ENCODE results near the gene MAD1L1. TPM values are rescaled to one million over a fixed set of nuclear protein-coding genes. Genes with fewer than 3 reads are reported as not detected.
A peak's percentile ranks its signal among the peaks of the same experiment; 100 is the strongest.
"Not testable (repeated sequence)": the region's sequence is repeated elsewhere in the genome, so short reads cannot be mapped to it uniquely, and the experiment has no call there.

Gene MAD1L1
- total RNA-seq, 1 donor from 2014 or later = 57.4 TPM

DNA sequence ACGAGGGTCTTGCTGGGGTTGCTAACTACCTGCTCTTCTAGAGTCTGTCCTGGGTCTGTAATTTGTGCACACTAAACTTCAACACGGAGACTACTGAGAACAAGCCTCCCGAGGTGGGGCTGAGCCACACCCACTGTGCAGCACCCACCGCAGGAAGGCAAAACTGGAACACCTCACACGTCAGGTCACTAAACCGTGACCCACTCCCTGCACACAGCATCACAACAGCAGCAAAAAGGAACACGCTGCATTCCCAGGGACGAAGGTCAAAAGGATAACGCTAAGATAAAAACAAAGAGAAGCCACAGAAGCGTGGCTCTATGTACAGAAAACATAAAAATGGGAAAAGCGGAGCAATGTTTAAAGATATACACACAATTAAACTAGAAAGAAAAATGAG lies 170.1 kb downstream of the MAD1L1 start:
- TF ChIP-seq, protein P1, sequence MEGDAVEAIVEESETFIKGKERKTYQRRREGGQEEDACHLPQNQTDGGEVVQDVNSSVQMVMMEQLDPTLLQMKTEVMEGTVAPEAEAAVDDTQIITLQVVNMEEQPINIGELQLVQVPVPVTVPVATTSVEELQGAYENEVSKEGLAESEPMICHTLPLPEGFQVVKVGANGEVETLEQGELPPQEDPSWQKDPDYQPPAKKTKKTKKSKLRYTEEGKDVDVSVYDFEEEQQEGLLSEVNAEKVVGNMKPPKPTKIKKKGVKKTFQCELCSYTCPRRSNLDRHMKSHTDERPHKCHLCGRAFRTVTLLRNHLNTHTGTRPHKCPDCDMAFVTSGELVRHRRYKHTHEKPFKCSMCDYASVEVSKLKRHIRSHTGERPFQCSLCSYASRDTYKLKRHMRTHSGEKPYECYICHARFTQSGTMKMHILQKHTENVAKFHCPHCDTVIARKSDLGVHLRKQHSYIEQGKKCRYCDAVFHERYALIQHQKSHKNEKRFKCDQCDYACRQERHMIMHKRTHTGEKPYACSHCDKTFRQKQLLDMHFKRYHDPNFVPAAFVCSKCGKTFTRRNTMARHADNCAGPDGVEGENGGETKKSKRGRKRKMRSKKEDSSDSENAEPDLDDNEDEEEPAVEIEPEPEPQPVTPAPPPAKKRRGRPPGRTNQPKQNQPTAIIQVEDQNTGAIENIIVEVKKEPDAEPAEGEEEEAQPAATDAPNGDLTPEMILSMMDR (IDR thresholded peaks at IDR 0.05; ENCODE audit: insufficient read depth, low read length, severe bottlenecking) = no peak
- H3K36me3 ChIP-seq (ENCODE audit: control insufficient read depth, insufficient read depth, low read length) = peaks cover 4% of the 10 kb centered on the region
- no peak for FAIRE-seq

DNA sequence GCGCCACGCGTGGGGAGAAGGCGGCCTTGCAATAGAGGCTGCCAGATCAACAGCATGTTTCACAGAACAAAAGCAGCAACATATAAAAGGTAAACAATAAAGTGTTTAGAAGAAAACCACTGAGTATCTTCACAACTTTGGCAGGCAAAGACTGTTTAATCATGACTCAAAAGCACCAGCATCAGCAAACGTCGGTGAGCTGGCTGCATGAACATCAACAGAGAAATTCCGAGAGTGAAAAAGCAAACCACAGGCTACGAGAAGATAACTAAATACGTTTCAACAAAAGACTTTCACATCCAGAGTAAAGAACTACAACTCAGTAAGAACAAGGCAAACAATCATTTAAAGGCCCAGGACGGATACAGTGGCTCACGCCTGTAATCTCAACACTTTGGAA lies 172.0 kb downstream of the MAD1L1 start:
- TF ChIP-seq, protein P1 (IDR thresholded peaks at IDR 0.05; ENCODE audit: insufficient read depth, low read length, severe bottlenecking) = no peak
- Histone ChIP-seq H3K36me3 (ENCODE audit: control insufficient read depth, insufficient read depth, low read length) (peaks cover 1% of the 10 kb centered on the region), H3K4me3 (ENCODE audit: low read depth, low read length) (no peak overlapping the region), H3K27me3 (ENCODE audit: control insufficient read depth, insufficient read depth, low read length) (no peaks in the 10 kb centered on the region)
- no peak for DNase-seq (ENCODE audit: low read depth)
- no peak for FAIRE-seq

More for the DNA sequence above, 170.1 kb downstream of the MAD1L1 start:
- no peaks in the 10 kb centered on the region for H3K27me3 ChIP-seq (ENCODE audit: control insufficient read depth, insufficient read depth, low read length)
- no peak overlapping the region for H3K4me3 ChIP-seq (ENCODE audit: low read depth, low read length)
- no peak for DNase-seq (ENCODE audit: low read depth)

DNA sequence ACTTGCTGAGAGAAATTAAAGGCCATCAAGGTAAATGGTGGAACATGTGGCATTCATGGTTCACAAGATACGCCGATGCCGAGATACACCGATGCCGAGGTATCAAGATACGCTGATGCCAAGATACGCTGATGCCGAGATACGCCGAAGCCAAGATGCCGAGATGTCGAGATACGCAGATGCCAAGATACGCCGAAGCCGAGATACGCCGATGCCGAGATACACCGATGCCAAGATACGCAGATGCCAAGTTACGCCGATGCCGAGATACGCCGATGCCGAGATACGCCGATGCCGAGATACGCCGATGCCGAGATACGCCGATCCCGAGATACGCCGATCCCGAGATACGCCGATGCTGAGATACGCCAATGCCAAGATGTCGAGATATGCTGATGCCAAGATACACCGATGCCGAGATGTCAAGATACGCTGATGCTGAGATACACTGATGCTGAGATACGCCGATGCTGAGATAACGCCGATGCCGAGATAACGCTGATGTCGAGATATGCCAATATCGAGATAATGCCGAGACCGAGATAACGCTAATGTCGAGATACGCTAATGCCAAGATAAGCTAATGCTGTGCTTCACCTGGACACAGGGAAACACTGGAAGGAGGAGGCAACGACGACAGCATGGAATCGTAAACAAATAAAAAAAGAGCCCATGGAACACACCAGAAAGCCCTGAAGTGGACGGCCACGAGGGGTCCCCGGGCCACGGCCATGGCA lies 172.6 kb downstream of the MAD1L1 start:
- no peaks in the 10 kb centered on the region for H3K27me3 ChIP-seq (ENCODE audit: control insufficient read depth, insufficient read depth, low read length)
- TF ChIP-seq, protein P1 (IDR thresholded peaks at IDR 0.05; ENCODE audit: insufficient read depth, low read length, severe bottlenecking) = no peak
- no peak overlapping the region for H3K4me3 ChIP-seq (ENCODE audit: low read depth, low read length)
- FAIRE-seq (peak; percentile 94), DNase-seq (ENCODE audit: low read depth) (no peak)
- no peaks in the 10 kb centered on the region for H3K36me3 ChIP-seq (ENCODE audit: control insufficient read depth, insufficient read depth, low read length)

DNA sequence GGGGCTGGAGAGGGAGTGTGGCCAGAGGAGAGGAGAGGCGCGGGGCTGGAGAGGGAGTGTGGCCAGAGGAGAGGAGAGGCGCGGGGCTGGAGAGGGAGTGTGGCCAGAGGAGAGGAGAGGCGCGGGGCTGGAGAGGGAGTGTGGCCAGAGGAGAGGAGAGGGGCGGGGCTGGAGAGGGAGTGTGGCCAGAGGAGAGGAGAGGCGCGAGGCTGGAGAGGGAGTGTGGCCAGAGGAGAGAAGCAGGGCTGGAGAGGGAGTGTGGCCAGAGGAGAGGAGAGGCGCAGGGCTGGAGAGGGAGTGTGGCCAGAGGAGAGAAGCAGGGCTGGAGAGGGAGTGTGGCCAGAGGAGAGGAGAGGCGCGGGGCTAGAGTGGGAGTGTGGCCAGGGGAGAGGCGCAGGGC lies 174.5 kb downstream of the MAD1L1 start:
- H3K27me3 ChIP-seq (ENCODE audit: control insufficient read depth, insufficient read depth, low read length); DNase-seq (ENCODE audit: low read depth); H3K4me3 ChIP-seq (ENCODE audit: low read depth, low read length); H3K36me3 ChIP-seq (ENCODE audit: control insufficient read depth, insufficient read depth, low read length); FAIRE-seq: not testable (repeated sequence)

DNA sequence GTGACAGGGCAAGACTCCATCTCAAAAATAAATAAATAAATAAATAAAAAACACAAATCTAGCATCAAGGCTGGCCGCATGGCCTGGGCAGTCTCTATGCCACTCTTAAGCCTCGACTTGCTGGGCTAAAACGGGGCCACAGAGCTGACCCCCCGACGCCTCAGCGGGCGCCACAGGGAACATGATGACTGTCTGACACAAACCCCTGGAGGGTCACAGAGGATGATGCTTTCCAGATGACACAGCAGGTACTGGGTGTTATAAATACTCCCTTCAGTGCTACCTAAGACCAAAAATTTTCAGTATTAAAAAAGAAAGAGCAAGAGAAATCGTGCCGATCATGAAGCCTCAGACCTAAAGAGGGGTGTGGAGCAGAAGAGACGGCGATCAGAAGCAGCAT lies 176.8 kb downstream of the MAD1L1 start:
- FAIRE-seq = no peak
- H3K27me3 ChIP-seq (ENCODE audit: control insufficient read depth, insufficient read depth, low read length) = no peaks in the 10 kb centered on the region
- no peak overlapping the region for H3K4me3 ChIP-seq (ENCODE audit: low read depth, low read length)
- TF ChIP-seq, protein P1 (IDR thresholded peaks at IDR 0.05; ENCODE audit: insufficient read depth, low read length, severe bottlenecking) = no peak
- H3K36me3 ChIP-seq (ENCODE audit: control insufficient read depth, insufficient read depth, low read length) = no peaks in the 10 kb centered on the region
- DNase-seq (ENCODE audit: low read depth) = no peak

DNA sequence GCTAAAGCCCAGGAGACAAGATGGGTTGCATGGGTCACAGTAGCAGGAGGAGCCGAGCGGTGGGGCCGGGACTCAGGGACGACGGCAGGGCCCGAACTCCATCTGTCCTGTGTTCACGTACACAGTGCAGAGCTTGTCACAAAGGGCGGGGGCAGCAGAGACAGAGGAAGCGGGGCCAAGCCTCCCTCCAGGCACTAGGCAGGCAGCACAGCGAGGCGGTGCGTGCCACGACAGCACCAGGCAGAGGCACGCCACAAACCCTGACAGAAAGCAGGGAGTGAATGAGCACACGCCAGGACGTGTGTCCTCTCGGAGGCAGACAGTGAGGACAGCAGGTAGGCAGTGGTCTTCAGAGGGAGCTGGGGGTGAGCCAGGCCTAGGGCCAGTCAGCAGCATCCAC lies 177.8 kb downstream of the MAD1L1 start:
- DNase-seq (ENCODE audit: low read depth) = no peak
- TF ChIP-seq, protein P1 (IDR thresholded peaks at IDR 0.05; ENCODE audit: insufficient read depth, low read length, severe bottlenecking) = no peak
- no peaks in the 10 kb centered on the region for H3K27me3 ChIP-seq (ENCODE audit: control insufficient read depth, insufficient read depth, low read length)
- H3K4me3 ChIP-seq (ENCODE audit: low read depth, low read length) = no peak overlapping the region
- H3K36me3 ChIP-seq (ENCODE audit: control insufficient read depth, insufficient read depth, low read length) = no peaks in the 10 kb centered on the region
- FAIRE-seq = no peak

Data from bronchial epithelial cell (primary cell).